SK-N-MC (cell line): ENCODE results near the gene SLC38A6.

Source experiments
- EZH2 ChIP-seq: fragments of 200-600 bp; sonication (generic); IDR thresholded peaks from one replicate; pipeline ENCODE4 v1.6.1; 2017; ENCODE audit warnings: antibody characterized with exemption
- FOXP2 ChIP-seq: optimal IDR thresholded peaks from 2 replicates; pipeline ENCODE3; 2011; ENCODE audit warnings: mild to moderate bottlenecking, moderate library complexity; ENCODE audit not compliant: insufficient read depth; ENCODE audit errors: extremely low read length, control extremely low read depth
- POLR2AphosphoS5 ChIP-seq: IDR thresholded peaks from 2 replicates; pipeline ENCODE4 v1.6.1; 2012; ENCODE audit warnings: mild to moderate bottlenecking, low read depth, low read length, borderline replicate concordance

GRCh38 chr14:60963761-60964160 is 17.3 kb upstream of the SLC38A6 start:
- TF ChIP-seq POLR2AphosphoS5 (no peak), EZH2 (no peak), FOXP2 (no peak)
